ENCODE measurements around the gene ANO7.
A peak's percentile ranks its signal among the peaks of the same experiment; 100 is the strongest.

ANO7 gene

DNA sequence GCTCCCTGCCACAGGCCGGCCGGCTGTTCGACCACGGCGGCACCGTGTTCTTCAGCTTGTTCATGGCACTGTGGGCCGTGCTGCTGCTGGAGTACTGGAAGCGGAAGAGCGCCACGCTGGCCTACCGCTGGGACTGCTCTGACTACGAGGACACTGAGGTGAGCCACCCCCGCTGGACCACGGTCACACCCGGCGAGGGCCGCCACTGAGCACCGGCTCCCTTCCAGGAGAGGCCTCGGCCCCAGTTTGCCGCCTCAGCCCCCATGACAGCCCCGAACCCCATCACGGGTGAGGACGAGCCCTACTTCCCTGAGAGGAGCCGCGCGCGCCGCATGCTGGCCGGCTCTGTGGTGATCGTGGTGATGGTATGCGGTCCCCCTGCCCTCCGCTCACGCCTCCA is 20.8 kb downstream of the ANO7 start:
- no peak for DNase-seq

DNA sequence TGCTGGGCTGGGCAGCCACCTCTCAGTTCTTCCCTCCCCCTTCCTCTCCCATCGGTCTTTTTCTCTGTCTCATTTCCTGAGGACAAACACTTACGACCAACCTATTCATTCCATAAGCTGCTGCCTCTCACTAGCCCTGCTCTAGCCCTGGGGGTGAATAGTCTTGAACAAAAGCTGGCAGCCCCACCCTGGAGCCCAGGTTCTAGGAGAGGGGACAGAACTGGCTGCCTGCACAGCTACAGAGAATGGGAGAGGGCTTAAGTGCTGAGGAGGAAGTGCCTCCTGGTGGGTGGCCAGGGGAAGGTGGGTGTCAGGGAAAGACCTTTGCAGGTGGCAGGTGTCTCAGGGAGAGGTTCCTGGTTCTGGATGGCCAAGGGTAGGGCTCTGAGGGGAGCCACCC is 22.8 kb downstream of the ANO7 start:
- DNase-seq = no peak

DNA sequence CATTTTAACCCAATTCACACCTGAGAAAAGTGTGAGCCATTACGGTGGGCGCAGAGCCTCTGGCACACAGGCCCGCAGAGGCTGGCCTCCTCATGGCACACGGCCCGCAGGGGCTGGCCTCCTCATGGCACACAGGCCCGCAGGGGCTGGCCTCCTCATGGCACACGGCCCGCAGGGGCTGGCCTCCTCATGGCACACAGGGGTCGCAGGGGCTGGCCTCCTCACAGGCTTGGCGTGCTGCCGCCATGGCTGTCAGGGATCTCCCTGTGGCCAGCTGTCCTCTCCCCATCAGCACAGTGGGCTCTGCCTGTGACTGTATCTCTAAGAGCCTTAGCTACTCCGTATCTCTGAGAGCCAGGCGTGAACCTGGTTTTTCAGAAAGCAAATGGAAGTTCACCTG is 24.6 kb downstream of the ANO7 start:
- DNase-seq = no peak

DNA sequence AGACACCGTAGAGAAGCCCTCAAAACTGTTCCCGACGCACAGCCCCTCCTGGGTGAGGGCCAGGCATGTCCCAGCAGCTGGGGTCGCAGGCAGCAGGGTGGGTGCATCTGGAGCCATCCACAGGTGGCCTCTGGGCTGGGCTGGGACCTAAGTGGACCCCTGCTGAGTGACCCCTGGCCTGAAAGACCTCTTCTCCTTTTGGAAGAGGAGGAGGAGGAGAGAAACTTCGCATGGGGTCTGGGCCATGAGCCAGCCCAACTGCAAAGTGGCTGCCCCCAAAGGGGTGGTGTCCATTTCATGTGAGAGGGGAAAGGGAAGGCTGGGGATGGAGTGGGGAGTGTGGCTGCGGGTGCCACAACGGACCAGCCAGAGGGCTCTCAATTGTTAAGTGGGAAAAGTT is 25.1 kb downstream of the ANO7 start:
- no peak for DNase-seq

DNA sequence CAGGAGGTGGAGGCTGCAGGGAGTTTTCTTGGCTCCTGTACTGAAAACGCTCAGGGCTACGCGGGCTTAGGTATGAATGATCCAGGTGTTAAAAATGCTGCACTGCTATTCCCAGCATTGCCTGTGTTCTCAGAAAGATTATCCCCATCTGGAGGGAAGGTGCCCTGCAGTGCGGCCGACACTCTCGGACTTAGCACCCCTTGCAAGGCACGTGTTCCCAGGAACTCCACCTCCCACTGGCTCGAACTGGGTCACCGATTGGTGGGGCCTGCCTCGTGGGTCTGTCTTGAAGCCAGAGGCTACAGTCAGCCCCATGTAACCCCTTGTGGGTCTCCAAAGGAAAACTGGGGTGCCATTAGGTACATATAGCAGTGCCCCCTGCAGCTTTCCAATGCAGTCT is 25.7 kb downstream of the ANO7 start:
- no peak for DNase-seq

DNA sequence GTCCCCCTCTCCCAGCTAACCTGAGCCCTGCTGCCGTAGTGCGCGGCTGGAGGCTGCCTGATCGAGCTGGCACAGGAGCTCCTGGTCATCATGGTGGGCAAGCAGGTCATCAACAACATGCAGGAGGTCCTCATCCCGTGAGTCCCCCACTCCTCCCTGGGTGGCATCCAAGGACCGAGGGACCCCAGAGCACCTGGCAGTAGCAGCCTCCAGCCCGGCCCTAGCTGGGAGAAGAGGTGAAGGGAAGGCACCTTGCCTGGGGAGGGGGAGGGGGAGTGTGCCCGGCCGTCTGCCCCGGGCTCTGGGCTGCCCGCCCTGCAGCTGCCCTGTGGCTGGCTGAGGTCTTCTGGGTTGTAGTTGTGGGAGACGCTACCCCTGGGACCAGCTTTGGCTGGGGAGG is 26.3 kb downstream of the ANO7 start:
- DNase-seq = no peak

DNA sequence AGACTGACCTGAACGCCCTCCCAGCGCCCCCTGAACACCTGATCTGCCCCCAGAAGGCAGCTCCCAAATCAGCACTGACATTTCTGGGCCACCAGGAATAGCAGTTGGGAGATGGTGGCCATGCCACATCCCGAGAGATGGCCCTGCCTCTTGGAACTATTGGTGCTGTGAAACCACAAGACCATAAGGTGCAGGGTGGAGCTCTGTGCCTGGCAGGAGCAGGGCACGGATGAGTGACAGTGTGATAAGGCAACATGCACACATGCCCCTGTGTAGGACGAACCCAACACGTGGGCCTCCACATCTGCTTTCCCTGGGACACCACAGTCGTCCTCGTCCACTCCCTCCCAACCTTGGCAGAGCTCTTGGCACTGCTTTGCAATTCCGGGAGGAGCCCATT is 26.9 kb downstream of the ANO7 start:
- no peak for DNase-seq

DNA sequence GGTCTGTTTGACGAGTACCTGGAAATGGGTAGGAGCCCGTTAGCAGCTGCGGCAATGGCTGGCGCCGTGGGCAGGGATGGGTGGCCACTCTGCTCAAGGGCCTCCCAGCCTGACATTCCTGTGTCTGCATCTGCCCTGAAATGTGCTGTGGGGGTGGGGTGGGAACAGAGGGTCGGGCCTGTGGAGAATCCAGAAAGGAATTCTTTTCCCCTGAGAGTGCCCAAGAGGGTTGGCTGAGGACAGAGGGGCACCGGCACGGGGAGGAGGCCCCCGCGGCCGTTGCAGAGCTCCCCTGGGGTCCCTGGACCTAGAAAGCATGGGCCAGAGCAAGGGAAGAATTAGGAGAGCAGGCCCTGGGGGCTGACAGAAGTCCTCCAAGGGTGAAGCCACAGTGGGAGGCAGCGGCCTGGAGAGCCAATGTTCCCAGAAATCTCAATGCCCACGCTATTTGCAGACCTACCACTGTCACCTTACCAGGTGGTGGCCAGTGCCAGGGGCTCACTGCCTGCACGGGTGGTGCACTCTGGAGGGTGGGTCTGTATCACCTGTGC is 27.8 kb downstream of the ANO7 start:
- DNase-seq = no peak

DNA sequence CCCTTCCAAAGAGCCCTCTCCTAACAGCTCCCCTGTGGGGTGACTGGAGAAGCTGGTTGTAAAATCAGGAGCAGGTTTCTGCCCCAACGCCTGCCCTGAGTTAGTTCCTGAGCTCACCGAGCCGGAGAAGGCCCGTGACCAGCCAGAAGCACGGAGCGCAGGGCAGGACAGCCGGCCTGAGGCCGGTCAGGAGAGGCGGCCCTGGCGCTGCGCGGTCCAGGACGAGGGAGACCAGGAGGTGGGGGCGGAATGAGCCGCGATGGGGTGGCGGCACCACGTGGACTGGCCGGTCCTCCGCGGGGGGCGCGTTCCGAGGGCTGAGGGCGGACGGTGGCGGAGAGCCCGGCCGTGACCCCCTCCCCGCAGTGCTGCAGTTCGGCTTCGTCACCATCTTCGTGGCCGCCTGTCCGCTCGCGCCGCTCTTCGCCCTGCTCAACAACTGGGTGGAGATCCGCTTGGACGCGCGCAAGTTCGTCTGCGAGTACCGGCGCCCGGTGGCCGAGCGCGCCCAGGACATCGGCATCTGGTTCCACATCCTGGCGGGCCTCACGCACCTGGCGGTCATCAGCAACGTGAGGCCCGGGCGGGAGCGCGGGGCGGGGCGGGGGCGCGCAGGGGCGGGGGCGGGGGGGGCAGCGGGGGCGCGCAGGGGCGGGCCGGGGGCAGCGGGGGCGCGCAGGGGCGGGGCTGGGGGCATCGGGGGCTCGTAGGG is 29.0 kb downstream of the ANO7 start:
- peak; percentile 10 for DNase-seq

DNA sequence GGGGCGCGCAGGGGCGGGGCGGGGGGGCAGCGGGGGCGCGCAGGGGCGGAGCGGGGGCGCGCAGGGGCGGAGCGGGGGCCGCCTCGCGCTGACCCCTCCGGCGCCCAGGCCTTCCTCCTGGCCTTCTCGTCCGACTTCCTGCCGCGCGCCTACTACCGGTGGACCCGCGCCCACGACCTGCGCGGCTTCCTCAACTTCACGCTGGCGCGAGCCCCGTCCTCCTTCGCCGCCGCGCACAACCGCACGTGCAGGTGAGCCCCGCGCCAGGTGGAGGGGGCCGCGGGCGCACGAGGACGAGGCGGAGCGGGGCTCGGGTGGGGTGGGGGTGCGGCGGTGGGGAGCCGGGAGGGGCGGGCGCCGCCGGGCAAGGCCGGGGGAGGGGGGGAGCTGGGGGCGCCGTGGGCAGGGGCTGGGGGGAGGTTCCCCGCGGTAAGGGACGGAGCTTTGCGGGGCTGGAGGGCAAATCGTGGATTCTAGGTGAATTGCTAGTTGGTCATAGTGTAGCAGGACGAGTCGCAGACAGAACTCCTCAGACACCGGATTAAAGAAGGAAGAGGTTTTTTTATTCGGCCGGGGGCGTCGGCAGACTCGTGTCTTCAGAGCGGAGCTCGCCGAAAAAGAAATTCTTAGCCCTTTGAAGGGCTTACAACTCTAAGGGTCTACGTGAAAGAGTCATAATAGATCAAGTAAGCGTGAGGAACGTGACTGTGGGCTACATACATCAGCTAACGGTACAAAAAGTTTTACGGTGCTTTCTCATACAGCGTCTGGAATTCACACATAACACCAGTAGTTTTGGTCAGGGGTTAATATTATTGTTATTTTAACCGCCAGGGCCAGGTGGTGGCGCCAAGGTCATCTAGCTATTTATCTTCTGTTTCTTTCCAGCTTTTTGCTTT is 29.9 kb downstream of the ANO7 start:
- peak; percentile 11 for DNase-seq

DNA sequence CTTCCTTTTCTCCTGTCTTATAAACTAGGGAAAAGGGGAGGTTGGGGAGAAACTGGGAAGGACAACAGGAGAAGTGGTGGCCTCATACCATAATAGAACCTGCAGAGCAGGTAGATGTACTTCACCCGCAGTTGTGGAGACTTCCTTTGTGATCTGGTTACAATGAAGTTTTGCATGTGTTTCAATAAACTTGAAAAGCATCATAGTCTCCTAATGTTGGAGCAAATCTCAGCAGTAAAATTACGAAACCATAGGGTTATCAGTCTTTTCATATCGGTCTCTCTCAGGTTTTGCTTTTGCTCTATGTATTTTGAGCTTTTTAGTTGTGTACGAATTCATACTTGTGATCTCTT is 30.5 kb downstream of the ANO7 start:
- DNase-seq = no peak

DNA sequence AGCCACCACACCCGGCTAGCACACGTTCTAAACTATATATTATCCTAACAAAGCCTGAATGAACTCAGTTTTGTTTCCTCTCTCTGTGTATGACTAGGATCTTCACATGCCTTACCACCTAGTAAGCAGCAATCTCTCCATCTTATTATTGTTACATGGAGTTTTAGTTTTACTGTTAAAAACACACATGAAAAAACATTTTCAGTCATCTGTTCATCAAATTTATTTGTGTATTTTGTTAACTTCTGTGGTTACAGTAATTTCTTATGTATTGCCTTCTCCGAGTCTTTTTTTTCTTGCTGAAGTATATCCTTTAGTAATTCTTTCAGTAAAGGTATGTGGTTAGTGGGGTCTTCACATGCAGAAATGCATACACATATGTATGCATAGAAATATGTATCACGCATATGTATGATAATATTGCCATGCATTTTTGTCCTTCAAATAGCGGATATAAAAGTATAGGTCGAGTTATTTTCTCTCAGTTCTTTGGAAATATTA is 31.4 kb downstream of the ANO7 start:
- no peak for DNase-seq

DNA sequence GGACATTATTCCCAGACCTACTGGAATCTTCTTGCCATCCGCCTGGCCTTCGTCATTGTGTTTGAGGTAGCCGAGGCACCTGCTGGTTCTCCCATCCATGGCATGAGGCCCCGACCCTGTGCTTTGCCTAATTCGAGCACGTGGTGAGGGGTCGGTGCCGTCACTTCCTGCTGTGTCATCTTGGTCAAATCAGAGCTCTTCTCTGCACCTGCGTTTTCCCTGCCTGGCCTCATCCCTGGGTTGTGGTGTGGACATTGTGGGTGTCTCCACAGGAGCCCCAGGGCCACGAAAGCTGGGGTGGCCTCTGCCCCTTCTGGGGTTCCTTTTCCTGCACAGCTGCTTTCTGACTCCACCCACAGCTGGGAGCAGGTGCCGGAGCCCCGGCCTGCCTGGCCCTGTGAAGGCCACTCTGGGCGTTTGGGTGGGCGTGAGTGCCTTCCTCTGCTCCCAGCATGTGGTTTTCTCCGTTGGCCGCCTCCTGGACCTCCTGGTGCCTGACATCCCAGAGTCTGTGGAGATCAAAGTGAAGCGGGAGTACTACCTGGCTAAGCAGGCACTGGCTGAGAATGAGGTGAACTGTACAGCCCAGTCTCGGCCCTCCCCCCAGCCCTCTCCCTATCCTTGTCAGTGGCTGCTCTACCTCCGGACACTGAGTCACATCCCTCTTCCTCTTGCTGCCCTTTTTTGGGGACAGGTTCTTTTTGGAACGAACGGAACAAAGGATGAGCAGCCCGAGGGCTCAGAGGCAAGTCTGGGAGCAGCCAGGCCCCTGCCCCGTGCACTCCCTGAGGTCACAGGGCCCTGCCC is 34.9 kb downstream of the ANO7 start:
- DNase-seq = no peak

DNA sequence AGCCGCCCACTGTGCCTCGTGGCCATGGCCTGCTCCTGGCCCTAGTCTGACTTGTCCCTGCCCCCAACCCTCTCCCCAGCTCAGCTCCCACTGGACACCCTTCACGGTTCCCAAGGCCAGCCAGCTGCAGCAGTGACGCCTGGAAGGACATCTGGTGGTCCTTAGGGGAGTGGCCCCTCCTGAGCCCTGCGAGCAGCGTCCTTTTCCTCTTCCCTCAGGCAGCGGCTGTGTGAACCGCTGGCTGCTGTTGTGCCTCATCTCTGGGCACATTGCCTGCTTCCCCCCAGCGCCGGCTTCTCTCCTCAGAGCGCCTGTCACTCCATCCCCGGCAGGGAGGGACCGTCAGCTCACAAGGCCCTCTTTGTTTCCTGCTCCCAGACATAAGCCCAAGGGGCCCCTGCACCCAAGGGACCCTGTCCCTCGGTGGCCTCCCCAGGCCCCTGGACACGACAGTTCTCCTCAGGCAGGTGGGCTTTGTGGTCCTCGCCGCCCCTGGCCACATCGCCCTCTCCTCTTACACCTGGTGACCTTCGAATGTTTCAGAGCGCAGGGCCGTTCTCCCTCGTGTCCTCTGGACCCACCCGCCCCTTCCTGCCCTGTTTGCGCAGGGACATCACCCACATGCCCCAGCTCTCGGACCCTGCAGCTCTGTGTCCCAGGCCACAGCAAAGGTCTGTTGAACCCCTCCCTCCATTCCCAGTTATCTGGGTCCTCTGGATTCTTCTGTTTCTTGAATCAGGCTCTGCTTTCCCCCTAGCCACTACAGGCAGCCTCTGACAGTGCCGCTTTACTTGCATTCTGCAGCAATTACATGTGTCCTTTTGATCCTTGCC is 35.8 kb downstream of the ANO7 start:
- no peak for DNase-seq

DNA sequence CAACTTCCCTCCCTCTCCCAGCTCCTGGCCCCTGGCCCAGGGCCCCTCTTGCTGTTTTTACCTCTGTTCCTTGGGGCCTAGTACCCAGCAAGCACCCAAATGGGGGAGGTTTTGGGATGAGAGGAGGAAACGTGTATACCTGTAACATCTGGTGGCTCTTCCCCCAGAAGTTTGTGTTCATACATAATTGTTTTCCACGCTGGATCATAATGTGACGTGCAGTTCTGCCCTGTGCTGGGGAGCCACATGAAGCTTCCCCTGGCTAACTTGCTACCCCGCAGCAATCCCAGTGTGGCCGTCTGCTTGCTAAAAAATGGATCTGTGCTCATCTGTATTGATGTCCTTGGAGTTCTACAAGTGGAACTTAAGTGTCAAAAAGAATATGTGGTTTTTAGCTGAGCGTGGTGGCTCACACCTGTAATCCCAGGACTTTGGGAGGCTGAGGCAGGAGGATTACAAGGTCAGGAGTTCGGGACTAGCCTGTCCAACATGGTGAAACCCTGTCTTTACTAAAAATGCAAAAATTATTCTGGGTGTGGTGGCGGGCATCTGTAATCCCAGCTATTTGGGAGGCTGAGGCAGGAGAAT is 36.5 kb downstream of the ANO7 start:
- DNase-seq = no peak

DNA sequence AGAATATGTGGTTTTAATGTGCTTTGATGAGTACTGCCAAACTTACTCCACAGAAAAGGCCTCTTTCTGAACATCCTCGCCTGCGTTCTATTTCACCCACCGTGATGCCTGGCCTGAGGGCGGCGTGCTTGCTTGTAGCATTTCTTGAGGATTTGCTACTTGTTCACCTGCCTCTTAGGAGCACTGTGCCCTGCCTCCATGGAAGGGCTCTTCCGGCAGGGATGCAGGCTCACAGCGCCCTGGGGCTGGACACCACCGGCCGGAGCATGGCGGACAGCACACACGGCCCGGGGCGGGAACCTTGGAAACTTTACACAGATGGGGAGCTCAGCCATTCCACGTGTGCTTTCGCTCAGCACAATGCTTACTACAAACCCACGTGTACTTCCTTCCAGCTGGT is 37.1 kb downstream of the ANO7 start:
- no peak for DNase-seq

DNA sequence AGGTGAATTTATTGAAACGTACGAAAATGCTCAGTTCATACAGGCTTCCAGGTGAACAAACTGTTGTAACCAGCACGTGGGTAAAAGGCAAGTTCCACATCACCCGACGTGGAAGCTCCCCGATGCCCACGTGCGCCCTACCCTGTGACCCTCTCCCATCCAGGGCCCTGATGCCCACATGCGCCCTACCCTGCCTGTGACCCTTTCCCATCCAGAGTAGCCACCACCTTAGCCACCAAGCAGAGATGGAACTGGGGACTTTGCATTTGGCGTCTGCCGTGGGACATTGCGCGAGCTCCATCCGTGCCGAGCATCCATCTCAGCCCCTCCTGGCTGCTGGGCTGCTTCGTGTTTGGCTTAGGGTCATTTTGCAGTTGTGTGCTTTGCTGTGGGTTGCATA is 37.5 kb downstream of the ANO7 start:
- DNase-seq = no peak

DNA sequence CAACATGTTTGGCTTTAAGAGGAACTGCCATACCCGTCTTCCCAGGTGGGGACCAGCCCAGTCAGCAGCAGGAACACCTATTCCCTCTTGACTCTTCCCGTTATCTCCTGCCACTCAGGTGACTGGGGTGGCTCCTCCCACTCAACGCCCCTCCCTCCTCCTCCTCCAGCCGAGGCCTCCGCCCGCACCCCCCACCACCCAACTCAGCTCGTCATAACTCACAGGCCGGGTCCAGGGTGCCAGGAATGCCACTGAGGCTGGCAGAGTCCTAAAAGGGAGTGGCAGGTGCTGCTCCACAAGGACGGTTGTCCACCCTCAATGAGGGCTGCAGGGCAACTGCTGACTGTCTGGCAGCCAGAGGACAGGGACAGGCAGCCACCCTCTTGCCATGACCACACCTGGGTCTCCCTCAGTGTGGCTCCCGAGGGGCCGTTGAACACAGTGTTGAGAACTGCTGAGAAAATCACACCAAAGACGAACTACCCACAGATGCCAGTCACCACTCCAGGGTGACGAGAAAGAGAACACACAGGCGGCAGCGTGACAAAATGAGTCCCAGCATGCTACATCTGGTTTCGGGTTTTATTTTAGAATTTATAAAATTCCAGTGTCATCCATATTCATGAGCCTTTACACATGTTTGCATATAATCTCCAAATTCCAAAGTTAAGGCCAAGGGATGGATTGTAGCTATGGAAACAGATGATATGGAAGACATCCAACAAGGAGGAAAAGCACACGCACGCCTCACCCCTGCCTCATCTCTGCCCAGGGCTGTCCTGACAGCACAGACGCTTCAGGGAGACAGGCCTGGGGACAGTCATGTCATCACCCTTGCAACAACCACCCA is 38.5 kb downstream of the ANO7 start:
- no peak for DNase-seq

DNA sequence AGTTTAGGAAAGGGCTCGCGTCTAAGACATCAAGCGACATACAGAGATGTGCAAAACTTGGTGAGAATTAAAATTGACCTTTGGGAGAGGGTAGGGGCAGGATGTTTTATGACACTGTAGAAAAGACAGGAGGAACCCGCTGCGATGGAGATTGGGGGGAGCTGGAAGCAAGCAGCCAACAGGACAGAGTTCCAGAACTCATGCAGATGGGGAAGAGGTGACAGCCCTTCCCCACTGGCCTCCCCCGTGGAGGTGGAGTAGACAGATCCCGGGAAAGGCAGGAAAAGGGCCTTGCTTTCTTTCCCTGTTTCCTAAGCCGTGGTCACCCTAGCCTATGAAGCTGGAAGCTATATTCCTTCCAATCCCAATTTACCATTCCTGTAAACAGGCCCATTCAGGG is 39.1 kb downstream of the ANO7 start:
- DNase-seq = no peak

DNA sequence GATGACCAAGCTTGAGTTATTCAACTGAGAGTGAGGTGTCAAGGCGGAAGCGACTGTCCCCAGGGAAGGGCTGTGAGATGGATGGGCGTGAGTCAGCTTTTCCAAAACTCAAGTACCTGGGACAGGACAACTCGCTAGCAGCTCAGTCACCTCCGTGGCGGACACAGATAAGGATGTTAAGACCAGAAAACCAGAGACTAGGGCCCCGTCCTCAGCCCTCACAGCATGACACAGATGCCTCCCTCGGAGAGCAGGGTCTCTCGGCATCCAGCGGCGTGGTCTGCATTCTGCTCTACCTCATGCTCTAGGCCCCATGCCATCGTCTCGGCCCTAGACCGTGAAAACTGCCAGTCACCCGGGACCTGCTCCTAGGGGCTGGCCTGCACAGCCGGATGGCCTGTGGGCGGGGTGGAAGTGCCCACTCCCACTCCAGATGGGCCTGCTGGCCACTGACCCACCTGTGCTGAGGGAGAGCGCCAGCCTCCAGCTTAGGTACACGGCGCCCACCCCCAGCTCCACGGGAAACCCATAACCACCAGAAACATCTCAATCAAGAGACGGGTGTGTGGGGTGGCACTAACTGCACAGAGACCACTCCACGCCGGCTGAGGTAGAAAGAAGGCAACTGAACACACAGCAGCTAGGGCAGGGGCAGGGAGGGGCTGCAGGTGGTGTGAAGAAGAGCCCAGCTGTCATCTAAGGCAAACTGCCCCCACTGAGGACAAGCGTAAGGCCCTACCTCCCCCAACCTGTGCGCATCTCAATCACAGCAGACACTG is 39.8 kb downstream of the ANO7 start:
- DNase-seq = no peak
